NCI-H82 treated with DMSO at 0.1 percent for 48 hours (cell line): ENCODE data around the gene MBOAT1.
"Not testable (repeated sequence)": the region's sequence is repeated elsewhere in the genome, so short reads cannot be mapped to it uniquely, and the experiment has no call there.

ENCODE experiments used
- DNase-seq: peaks from one replicate; lab custom pipeline; 2025; ENCODE audit not compliant: unreplicated experiment; lab: John Stamatoyannopoulos, UW

Gene MBOAT1

GRCh38 chr6:20203561-20204511 lies 8.4 kb downstream of the MBOAT1 start:
- DNase-seq, result no peak

- DNase-seq, result no peak
Observed at GRCh38 chr6:20202699-20203302, 9.5 kb downstream of the MBOAT1 start.

DNA sequence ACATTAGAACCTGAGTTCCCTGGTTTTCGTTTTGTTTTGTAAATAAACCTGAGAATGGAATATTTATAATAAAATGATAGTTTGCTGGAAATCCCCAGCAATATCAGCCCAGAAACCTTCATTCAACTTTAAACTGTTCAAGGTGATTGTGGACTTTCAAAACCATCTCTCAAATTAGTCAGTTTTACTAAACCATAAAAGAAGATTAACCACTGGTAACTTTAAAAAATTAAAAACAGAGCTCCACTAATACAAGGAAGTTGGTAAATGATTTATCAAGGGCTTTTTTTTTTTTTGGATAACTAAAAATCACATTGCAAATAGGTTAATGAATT lies 10.0 kb downstream of the MBOAT1 start:
- DNase-seq, result no peak

GRCh38 chr6:20200761-20201630 lies 11.3 kb downstream of the MBOAT1 start:
- no peak for DNase-seq

- DNase-seq, result no peak
Observed at GRCh38 chr6:20198775-20199174, 13.5 kb downstream of the MBOAT1 start.

- no peak for DNase-seq
Observed at GRCh38 chr6:20198156-20198774, 14.0 kb downstream of the MBOAT1 start.

DNA sequence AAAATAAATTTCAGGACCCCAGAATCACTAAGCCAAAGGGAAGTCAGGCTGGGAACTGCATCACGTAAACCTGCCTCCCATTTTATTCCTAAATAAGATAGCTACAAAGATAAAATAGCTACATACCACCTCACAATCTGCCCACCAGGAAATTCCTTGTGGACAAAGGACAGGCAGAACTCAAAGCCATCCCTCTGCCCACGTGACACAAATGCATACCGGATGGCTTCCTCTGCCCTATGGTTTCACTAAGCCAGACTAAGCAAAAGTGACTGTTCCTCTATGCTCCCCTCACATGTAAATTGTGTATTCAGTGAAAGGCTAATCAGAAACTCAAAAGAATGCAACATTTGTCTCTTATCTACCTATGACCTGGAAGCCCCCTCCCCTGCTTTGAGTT lies 15.0 kb downstream of the MBOAT1 start:
- no peak for DNase-seq

DNA sequence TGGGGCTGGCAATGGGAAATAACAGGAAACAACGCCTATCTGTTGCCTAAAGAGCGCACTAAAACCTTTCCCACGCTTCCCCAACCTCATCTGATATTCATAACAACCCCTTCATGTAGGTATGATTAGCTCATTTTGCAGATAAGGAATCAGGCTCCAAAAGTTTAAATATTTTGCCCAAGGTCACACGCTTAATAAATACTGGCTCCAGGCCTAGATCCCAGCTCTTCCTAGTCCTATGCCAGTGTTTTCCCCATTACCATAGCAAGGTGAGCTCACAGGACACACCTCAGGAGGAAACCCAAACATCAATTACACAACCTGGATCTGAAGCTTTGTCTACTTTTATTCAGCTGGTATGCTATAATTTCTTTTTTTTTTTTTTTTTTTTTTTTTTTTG lies 19.6 kb downstream of the MBOAT1 start:
- DNase-seq, result no peak

DNA sequence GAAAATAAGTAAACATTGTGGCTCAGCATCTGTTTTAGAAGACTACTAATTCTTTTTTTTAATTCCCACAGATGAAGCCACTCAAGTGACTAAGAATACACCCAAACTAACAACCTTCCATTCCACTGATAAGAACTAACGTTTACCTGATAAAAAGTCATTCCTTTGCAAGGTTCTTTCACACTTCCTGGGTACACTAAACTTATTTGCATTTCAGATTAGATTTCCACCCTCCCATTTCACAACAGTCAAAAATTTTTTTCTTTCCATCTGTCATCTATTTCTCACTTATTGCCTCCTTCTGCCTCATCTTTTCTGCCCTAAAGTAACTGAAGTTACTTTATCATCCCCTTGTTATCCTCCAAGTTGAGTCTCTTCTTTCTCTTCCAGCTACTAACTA lies 20.3 kb downstream of the MBOAT1 start:
- DNase-seq, result no peak

GRCh38 chr6:20188630-20189075 lies 23.6 kb downstream of the MBOAT1 start:
- no peak for DNase-seq

DNA sequence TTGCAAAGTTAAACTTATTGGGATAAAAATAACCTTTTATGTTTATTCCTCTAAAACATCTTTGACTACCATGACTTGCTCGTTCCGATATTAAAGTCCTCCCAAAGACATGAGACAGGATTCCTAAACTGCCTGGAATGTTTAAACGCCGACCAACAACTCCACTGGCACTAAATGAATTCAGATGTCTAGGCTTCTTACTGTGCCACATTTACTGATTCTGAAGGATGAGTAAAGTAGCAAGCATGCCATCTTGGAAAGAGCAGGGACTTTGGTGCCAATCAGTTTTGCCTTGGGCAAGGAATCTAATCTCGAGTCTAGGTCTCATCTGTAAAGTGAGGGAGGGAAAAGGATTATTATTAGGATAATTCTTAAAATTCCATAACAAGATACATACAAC lies 25.3 kb downstream of the MBOAT1 start:
- DNase-seq, result no peak

DNA sequence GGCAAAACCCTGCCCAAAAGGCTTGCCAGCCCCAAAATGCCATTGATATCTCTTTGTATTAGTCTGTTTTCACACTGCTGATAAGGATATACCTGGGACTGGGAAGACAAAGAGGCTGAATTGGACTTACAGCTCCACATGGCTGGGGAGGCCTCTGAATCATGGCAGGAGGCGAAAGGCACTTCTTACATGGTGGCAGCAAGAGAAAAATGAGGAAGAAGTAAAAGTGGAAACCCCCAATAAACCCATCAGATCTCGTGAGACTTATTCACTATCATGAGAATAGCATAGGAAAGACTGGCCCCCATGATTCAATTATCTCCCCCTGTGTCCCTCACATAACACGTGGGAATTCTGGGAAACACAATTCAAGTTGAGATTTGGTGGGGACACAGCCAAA lies 28.6 kb downstream of the MBOAT1 start:
- DNase-seq, result no peak

DNA sequence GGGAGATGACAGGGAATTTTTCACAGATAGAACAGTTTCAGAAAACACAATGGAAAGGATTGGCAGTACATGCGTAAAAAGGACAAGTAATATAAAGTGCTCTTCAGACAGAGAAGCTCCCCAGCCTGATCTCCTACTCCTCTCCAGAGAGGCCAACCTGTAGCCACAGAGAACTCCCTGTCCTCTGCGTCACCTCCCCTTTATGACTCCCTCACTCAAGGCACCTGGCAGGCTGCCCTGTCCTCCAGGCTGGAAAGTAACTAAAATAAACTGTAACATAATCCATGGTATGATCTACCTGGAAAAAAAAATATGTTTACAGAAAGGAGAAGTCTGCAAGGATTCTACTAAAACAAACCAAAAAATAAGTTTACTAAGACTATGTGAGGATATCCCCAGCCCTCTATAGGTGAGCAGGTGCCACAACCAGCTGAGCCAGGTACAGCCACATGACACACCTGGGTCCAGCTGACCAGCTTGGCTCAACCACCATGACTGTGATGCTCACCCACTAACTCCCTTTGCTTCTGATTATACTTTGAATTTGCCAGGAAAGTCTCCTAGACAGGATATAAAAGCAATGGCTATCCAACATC lies 29.2 kb downstream of the MBOAT1 start:
- DNase-seq, result no peak

DNA sequence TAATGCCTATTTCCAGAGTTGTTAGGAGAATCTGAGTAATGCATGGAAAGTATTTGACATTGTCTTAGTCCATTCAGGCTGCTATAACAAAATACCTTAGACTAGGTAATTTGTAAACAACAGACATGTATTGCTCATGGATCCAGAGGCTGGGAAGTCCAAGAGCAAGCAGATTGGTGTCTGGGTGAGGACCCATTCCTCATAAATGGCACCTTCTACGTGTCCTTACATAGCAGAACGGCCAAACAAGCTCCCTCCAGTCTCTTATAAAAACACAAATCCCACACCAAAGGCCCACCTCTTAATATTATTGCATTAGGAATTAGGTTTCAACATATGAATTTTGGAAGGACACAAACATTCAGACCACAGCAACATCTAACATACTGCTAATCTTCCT lies 30.2 kb downstream of the MBOAT1 start:
- no peak for DNase-seq

DNA sequence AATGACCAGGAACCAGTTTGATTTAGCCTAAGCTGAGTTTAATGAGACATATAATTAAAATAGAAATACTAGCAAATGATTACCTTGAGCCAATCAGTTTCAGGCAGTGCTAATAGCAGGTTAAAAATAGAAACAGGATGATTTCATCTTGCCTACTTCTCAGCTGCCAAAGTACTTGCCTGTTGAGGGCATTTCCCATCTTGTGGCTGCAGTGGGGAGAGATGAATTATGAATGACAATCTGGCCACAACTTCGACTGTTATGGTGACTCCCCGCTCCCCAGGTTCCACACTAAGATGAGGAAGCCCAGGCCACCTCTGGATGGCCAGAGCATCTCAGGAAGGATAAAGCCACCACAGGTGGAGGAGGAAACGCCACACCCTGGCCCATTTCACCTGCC lies 31.3 kb downstream of the MBOAT1 start:
- DNase-seq, result no peak

- DNase-seq, result not testable (repeated sequence)
Observed at GRCh38 chr6:20179287-20180045, 32.8 kb downstream of the MBOAT1 start.

DNA sequence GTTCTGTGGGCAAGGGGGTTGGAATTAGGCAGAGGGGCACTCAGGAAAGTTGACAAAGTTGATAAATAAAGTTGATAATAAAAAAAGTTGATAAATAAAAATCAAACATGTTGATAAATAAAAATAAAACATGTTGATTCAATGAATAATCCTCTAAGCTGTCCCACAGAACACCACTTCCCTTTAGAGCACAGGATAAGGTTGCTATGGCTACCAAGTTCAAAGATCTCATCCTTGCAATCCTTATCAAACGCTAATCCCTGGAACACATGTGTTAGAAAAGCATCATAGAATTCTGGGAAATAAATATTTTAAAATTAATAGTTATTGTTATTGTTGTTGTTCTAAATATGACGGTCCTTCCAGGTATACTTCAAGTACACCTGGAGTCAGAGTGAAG lies 33.9 kb downstream of the MBOAT1 start:
- no peak for DNase-seq

DNA sequence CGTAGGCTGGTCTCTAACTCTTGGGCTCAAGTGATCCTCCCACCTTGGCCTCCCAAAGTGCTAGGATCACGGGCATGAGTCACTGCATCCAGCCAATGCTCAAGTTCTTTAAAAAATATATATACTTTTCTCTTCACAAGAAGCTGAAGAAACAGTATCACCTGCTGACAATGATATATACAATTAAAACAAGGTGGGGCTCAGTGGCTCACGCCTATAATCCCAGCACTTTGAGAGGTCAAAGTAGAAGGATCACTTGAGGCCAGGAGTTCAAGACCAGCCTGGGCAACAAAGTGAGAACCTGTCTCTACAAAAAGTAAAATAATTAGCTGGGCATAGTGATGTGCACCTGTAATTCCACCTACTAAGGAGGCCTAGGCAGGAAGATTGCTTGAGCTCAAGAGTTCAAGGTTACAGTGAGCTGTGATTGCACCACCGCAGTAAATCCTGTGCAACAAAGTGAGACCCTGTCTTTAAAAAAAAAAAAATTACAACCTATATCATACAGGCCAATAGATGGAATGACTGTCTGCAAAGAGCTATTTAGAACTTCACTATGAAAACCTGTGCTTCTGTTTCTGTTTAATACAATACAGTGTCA lies 36.4 kb downstream of the MBOAT1 start:
- no peak for DNase-seq
